ENCODE data around the gene BTBD9. TPM values are rescaled to one million over a fixed set of nuclear protein-coding genes. Genes with fewer than 3 reads are reported as not detected.

The BTBD9 gene
- total and polyA plus RNA-seq, 2 donors (not counting 1 experiment from before 2014, with no cell fraction given) = 4.1 to 48.9 TPM

DNA sequence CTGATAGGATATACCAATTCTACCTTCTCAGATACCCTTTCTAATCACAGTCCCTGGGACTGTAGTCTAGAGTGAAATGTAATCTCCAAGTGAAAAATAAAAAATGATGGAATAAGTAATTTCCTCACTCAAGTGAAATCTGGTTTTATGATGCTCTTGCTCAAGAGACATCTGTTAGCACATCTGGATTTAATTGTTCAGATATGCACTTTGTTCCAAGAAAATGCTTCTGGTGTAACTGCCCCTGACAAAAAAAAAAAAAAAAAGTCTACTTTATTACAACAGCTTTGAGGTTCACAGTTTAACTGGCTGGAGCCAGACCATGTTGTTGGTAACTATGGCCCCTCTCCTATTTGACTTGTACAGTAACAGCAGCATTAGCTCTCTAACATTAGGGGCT, 251.8 kb downstream of the BTBD9 start:
- H3K27ac Mint-ChIP-seq = no peak overlapping the region

GRCh38 chr6:38387461-38387860, 252.3 kb downstream of the BTBD9 start:
- Histone ChIP-seq H3K9me3 (ENCODE audit: control extremely low read depth in 1 of 3, control insufficient read depth in 2 of 3, insufficient read depth in 1 of 3, low read length in 2 of 3) (no peaks in the 10 kb centered on the region), H3K27ac (ENCODE audit: low read length in 2 of 2) (no peak overlapping the region), H4K20me1 (ENCODE audit: control insufficient read depth, insufficient read depth, low read length, poor library complexity, severe bottlenecking) (no peaks in the 10 kb centered on the region), H3K4me2 (replicated peaks; ENCODE audit: low read depth, low read length, poor library complexity, severe bottlenecking) (no peak overlapping the region), H2AFZ (ENCODE audit: insufficient read depth, low read depth, low read length, poor library complexity, severe bottlenecking) (no peak overlapping the region), H3K9ac (ENCODE audit: low read length) (no peak overlapping the region), H3K4me1 (ENCODE audit: control insufficient read depth in 2 of 2, insufficient read depth in 2 of 2, low read length in 2 of 2) (no peaks in the 10 kb centered on the region), H3K79me2 (ENCODE audit: control insufficient read depth, insufficient read depth, low read length) (no peaks in the 10 kb centered on the region), H3K4me3 (ENCODE audit: control extremely low read depth in 1 of 5, extremely low read depth in 1 of 5, insufficient read depth in 1 of 5, low read depth in 2 of 5, low read length in 4 of 5) (no peak overlapping the region), H3K36me3 (replicated peaks in 1 of 2; ENCODE audit: control extremely low read depth in 1 of 2, control insufficient read depth in 1 of 2, extremely low read depth in 1 of 2, insufficient read depth in 2 of 2, low read length in 1 of 2) (no peaks in the 10 kb centered on the region), H3K27me3 (replicated peaks in 1 of 4; ENCODE audit: control extremely low read depth in 1 of 4, control insufficient read depth in 3 of 4, insufficient read depth in 4 of 4, low read length in 3 of 4) (no peaks in the 10 kb centered on the region)
- WGBS (ENCODE audit: insufficient coverage) = no CpG with 5 or more reads among the region's 2 CpGs
- no peak for ATAC-seq (ENCODE audit: low read depth)
- DNase-seq = no peak
- Mint-ChIP-seq H3K27me3 (no peaks in the 10 kb centered on the region), H3K4me3 (no peak overlapping the region), H3K4me1 (peaks cover 5% of the 10 kb centered on the region), H3K27ac (no peak overlapping the region), H3K9me3 (ENCODE audit: insufficient read depth) (no peaks in the 10 kb centered on the region)
- CTCF ChIA-PET = no interaction called here
- no peak for TF ChIP-seq EZH2 (IDR thresholded peaks at IDR 0.05; ENCODE audit: borderline replicate concordance, insufficient read depth, low read depth, low read length, poor library complexity, severe bottlenecking)
- TF ChIP-seq, protein P1, sequence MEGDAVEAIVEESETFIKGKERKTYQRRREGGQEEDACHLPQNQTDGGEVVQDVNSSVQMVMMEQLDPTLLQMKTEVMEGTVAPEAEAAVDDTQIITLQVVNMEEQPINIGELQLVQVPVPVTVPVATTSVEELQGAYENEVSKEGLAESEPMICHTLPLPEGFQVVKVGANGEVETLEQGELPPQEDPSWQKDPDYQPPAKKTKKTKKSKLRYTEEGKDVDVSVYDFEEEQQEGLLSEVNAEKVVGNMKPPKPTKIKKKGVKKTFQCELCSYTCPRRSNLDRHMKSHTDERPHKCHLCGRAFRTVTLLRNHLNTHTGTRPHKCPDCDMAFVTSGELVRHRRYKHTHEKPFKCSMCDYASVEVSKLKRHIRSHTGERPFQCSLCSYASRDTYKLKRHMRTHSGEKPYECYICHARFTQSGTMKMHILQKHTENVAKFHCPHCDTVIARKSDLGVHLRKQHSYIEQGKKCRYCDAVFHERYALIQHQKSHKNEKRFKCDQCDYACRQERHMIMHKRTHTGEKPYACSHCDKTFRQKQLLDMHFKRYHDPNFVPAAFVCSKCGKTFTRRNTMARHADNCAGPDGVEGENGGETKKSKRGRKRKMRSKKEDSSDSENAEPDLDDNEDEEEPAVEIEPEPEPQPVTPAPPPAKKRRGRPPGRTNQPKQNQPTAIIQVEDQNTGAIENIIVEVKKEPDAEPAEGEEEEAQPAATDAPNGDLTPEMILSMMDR (IDR thresholded peaks at IDR 0.05) = no peak
- intact Hi-C loops (cut with micrococcal nuclease) = no loop called here
- POLR2A ChIA-PET = no interaction called here

More for the DNA sequence above, 251.8 kb downstream of the BTBD9 start:
- Histone ChIP-seq H3K36me3 (replicated peaks in 1 of 2; ENCODE audit: control extremely low read depth in 1 of 2, control insufficient read depth in 1 of 2, extremely low read depth in 1 of 2, insufficient read depth in 2 of 2, low read length in 1 of 2) (no peaks in the 10 kb centered on the region), H3K4me3 (ENCODE audit: control extremely low read depth in 1 of 5, extremely low read depth in 1 of 5, insufficient read depth in 1 of 5, low read depth in 2 of 5, low read length in 4 of 5) (no peak overlapping the region), H3K4me2 (replicated peaks; ENCODE audit: low read depth, low read length, poor library complexity, severe bottlenecking) (no peak overlapping the region), H4K20me1 (ENCODE audit: control insufficient read depth, insufficient read depth, low read length, poor library complexity, severe bottlenecking) (no peaks in the 10 kb centered on the region), H3K79me2 (ENCODE audit: control insufficient read depth, insufficient read depth, low read length) (no peaks in the 10 kb centered on the region), H3K9ac (ENCODE audit: low read length) (no peak overlapping the region), H3K9me3 (ENCODE audit: control extremely low read depth in 1 of 3, control insufficient read depth in 2 of 3, insufficient read depth in 1 of 3, low read length in 2 of 3) (no peaks in the 10 kb centered on the region), H2AFZ (ENCODE audit: insufficient read depth, low read depth, low read length, poor library complexity, severe bottlenecking) (no peak overlapping the region), H3K27ac (ENCODE audit: low read length in 2 of 2) (no peak overlapping the region), H3K27me3 (replicated peaks in 1 of 4; ENCODE audit: control extremely low read depth in 1 of 4, control insufficient read depth in 3 of 4, insufficient read depth in 4 of 4, low read length in 3 of 4) (no peaks in the 10 kb centered on the region), H3K4me1 (ENCODE audit: control insufficient read depth in 2 of 2, insufficient read depth in 2 of 2, low read length in 2 of 2) (no peaks in the 10 kb centered on the region)
- Mint-ChIP-seq H3K4me1 (peaks cover 5% of the 10 kb centered on the region), H3K27me3 (no peaks in the 10 kb centered on the region), H3K9me3 (ENCODE audit: insufficient read depth) (no peaks in the 10 kb centered on the region), H3K4me3 (no peak overlapping the region)
- no peak for ATAC-seq (ENCODE audit: low read depth)
- DNase-seq = no peak
- ChIA-PET POLR2A (interaction anchor here (0.7 kb wide), 1 partner anchor 98 kb away, joined by 7 read pairs; no protein-coding TSS in a partner anchor), CTCF (no interaction called here)
- intact Hi-C loops (cut with micrococcal nuclease) = no loop called here
- TF ChIP-seq, protein P1 (IDR thresholded peaks at IDR 0.05) = no peak
- TF ChIP-seq EZH2 (IDR thresholded peaks at IDR 0.05; ENCODE audit: borderline replicate concordance, insufficient read depth, low read depth, low read length, poor library complexity, severe bottlenecking) = no peak

Measured in B cell (primary cell).